ENCODE results near the gene SMIM36.

DNA sequence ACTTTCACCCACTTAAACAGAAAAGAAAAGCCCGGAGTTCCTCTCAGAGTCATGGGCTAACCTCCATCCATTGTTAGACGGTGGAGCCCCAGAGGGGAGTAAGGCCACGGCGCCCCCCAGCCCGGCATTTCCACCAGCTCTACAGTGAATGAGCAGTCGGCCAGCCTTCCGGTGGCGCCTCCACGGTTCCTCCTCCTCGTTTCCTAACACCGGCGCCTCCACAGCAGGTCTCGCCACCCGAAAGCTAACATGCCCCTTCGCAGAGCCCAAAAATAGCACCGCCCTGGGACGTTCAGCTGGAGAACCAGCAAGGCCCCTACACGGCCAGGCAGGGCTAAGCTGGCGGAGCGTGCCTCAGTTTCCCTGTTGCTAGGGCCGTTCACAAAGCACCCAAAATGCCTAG, 90.5 kb downstream of the SMIM36 start:
- TF ChIP-seq POLR2A (IDR thresholded peaks at IDR 0.05), result no peak
- TF ChIP-seq, protein P1, sequence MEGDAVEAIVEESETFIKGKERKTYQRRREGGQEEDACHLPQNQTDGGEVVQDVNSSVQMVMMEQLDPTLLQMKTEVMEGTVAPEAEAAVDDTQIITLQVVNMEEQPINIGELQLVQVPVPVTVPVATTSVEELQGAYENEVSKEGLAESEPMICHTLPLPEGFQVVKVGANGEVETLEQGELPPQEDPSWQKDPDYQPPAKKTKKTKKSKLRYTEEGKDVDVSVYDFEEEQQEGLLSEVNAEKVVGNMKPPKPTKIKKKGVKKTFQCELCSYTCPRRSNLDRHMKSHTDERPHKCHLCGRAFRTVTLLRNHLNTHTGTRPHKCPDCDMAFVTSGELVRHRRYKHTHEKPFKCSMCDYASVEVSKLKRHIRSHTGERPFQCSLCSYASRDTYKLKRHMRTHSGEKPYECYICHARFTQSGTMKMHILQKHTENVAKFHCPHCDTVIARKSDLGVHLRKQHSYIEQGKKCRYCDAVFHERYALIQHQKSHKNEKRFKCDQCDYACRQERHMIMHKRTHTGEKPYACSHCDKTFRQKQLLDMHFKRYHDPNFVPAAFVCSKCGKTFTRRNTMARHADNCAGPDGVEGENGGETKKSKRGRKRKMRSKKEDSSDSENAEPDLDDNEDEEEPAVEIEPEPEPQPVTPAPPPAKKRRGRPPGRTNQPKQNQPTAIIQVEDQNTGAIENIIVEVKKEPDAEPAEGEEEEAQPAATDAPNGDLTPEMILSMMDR (IDR thresholded peaks at IDR 0.05 in 4 of 5, conservative IDR thresholded peaks at IDR 0.05 in 1 of 5), result no peak
